Ureter (tissue), 1 donor: Measurements from ENCODE around the gene IPCEF1. TPM values are rescaled to one million over a fixed set of nuclear protein-coding genes. Genes with fewer than 3 reads are reported as not detected.

Experiments used
- DNase-seq: peaks from one replicate; pipeline ENCODE4 v3.0.0-alpha.2; 2020; ENCODE audit warnings: low spot score
- total RNA-seq: library from RNA; stranded (reverse); gene quantifications from one replicate; pipeline ENCODE4 v1.2.4, GENCODE V29; 2023
- donor health status: DM: yes; HTN: yes; CAD: no.

IPCEF1 gene, protein sequence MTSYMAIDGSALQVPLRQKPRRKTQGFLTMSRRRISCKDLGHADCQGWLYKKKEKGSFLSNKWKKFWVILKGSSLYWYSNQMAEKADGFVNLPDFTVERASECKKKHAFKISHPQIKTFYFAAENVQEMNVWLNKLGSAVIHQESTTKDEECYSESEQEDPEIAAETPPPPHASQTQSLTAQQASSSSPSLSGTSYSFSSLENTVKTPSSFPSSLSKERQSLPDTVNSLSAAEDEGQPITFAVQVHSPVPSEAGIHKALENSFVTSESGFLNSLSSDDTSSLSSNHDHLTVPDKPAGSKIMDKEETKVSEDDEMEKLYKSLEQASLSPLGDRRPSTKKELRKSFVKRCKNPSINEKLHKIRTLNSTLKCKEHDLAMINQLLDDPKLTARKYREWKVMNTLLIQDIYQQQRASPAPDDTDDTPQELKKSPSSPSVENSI
- total RNA-seq = 3.2 TPM

DNA sequence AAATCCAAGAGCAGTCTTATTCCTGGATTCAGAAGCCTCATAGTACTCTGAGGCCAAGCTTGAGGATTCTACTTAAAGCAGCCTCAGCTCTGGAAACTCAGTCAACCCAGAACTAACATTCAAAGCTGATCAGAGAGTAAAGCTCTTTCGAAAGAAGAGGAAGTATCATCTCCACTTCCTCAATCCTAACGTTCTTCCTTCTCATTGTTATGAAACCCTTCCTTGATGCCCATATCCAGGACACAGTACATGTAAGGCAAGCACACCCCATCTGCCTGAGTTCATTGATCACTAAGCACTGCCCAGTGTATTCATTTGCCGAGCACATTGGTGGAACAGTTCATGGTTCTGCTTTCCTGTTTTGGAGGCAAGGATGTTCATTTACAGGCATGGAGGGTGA, at the start of gene IPCEF1:
IPCEF1 (minus strand) TSS at position 114 of the 400 bp plus-strand sequence. CDS start 90,856 bp downstream, outside the sequence.
- no peak for DNase-seq

DNA sequence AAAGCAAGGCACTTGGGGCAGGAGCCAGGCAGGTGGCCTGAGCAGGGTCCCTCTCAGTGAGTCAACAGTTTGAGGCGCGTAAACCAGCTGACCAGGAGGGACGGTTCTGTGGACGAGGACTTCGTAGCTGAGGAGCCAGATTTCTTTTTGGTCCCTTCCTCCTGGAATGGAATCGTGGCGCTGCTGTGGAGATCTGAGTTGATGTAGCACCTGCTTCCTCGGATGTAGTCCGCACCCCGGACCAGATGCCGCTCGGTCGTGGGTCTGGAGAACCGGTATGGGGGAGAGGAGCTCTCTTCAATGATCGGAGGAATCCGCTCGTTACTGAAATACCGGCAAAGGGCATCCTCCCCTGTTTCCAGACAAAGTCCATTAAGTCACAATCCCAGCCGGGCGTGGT, 49.7 kb upstream of the IPCEF1 start:
- DNase-seq = no peak

DNA sequence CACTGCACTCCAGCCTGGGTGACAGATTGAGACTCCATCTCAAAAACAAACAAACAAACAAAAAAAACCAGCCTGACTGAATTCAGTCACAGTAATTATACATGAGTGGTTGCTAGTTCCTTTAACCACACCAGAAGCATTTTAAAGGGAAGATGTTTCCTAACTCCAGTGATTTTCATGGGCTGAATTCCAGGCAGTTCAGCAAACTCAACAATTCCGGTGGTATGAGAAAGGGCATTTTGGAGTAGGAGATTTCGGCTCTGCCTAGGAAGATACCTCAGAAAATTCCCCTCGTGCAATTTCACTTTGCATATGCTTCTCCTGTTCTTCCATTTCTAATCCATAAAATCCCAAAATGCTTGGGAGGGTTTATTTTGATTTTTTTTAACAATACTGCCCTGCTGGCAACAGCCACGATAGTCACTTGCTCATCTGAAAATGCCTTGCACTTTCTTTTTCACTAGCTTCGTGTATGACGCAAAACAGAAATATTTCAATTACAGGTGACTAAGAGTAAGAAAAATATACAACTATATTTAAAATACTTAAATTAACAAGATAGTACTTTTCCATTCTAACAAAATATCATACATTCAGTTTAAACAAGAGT, 48.3 kb upstream of the IPCEF1 start:
- no peak for DNase-seq

DNA sequence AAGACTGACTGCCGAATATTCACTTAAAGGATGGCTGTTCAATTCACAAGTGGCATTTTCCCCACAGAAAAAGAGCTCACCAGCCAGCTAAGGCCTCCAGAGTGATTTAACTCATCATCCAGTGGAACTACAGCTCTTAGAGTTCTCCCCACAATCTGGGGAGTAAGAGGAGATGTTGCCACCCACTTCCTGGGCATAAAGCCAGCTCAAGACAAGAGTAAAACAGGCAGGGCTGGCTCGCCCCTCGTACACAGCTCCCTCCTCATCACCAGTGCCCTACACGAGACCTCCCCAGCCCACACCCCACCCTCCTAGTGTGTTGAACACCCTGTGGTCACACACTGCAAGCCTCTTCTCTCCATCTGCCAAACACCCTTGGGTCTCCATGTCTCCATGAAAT, 47.2 kb upstream of the IPCEF1 start:
- no peak for DNase-seq

DNA sequence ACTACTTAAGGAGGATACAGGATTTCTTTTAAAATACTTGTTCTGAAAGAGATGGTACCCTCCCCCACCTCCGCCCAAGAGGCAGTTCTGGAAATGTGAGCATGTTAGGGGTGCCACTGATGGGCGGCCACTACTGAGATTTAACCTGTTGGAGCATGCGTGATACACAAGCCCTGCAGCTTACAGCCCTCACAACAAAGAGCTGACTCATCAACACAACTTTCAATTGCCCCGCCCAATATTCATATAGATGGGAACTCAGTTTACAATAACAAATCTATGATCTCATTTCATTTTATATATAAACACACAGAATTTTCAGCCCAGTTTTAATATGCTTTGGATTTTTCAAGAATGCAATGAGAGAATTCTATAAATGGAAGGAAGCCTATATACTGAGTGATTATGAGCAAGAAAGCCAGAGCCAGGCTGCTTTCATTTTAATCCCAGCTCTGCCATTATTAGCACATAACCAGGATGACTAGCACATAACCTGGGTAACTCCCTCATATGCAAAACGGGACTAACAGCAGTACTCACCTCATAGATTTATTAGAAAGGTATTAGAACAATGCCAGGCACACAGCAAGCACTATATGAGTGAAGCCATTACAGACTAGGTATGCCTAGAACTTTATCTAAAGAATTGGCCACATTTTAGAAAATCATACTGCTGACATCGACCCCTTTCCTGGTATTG, 45.6 kb upstream of the IPCEF1 start:
- no peak for DNase-seq

DNA sequence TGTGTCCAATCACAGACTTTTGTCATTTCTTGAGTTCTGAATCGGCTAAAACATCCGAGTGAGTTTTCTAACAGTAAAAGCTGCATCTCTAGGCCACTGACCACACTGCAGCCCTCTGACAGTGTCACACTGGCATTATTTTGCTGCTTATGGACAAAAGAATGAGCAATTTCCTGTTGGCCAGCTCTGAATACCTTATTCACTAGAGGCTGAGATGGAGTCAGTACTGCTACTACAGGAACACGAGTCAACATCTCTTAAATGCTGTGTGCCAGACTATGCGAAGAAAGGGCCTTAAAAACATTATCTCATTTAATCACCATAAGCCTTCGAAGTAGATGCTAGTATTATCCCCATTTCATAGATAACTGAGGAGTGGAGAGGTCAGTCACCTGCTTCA, 42.5 kb upstream of the IPCEF1 start:
- no peak for DNase-seq

DNA sequence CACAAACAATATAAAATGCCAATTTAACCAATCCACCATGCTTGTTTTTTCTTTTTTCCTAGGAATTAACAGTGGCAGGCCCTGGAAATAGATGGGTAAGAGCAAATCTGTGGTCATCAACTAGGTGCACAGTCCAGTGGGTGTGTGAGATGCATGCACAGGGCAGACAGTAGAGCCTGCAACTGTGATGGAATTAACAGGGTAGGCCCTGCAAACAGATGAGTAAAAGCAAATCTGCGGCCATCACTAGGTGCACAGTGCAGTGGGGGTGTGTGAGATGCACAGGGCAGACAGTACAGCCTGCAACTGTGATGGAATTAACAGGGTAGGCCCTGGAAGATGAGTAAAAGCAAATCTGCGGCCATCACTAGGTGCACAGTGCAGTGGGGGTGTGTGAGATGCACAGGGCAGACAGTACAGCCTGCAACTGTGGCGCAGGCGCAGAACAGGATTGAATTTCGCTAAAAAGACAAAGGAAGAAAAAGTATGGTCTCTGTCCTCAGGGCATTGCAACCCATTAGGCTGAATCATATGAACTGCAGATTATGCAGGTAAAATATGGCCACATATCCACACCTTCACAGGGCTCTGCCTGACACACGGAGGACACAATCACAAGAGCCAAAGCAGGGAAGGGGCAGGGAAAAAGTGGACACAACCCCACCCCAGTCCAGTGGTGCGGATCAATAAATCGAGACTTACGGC, 41.0 kb upstream of the IPCEF1 start:
- DNase-seq = no peak

DNA sequence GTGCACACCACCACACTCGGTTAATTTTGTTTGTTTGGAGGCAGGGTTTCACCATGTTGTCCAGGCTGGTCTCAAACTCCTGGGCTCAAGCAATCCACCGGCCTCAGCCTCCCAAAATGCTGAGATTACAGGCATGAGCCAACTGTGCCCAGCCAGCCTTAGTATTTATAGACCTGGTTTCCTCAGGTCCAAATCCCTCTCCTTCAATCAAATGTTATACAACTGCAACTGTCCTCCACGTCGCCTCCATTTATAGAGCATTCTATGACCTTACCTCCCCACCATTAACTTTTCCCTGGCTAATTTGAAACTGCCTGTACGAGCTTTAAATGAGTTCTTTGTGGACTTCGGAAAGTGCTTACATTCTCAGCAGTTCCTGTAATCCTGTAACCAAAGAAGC, 39.3 kb upstream of the IPCEF1 start:
- no peak for DNase-seq

DNA sequence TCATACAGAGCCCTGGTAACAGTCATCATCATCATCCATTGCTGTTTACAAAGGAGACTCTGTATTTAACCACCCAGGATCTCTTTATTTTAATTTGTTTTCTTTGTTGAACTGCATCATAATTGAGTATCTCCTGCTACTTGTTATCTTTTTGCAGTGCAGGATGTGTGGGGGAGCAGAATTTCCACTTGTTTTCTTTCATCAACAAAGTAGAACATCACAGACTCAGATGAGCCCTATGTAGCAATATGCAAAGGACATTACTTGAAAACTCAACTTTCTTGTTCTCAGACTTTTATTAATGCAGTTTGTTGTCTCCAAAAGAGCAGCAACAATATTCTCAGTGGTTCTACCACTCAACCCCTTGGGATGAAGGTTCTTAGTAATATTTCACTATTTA, 38.7 kb upstream of the IPCEF1 start:
- no peak for DNase-seq

DNA sequence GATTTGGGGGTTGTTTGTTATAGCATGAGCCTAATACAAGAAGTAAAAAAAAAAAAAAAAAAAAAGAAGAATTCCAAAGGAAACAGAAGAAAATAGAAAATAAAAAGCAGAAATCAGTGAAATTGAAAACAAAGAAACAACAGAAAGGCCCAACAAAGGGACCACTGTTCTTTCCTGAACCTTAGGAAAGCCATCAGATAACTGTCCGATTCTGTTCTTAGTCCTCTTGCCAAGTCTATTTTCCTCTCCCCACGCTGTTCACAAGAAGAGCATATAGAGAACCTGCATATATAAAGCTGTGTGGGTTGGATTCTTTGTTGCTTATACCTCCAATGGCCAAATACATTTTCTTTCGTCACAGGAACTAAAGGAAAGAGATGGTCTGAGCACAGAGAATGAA, 38.0 kb upstream of the IPCEF1 start:
- no peak for DNase-seq

DNA sequence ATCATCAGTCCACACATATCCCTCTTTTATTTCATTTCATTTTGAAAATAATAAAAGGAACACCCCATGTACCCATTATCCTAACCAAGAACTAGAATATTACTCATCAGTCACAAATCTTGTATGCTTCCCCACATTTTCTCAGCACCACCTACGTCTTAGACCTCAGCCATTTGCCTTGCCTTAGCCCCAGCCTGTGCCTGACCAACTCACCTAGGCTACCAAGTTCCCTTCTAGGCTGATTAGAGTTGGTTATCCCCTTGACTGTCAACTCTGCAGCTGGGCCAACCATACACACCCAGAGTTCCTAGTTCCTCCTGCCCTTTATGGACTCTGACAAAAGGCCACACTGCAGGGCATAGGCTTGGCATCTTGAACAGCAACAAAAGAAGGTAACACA, 33.4 kb upstream of the IPCEF1 start:
- DNase-seq = no peak

DNA sequence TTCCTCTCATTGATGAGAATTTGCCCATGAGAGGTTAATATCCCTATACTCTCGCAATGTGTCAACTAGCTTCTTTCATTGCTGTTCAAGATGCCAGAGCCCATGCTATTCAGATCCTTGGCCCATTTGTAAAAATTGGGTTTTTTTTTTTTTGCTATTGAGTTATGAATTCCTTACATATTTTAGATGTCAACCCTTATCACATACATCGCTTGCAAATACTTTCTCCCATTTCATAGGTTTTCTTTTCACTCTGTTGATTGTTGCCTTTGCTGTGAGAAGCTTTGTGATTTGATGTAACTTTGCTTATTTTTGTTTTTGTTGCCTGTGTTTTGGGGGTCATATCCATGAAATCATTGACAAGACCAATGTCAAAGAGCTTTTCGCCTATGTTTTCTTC, 32.2 kb upstream of the IPCEF1 start:
- DNase-seq = no peak

DNA sequence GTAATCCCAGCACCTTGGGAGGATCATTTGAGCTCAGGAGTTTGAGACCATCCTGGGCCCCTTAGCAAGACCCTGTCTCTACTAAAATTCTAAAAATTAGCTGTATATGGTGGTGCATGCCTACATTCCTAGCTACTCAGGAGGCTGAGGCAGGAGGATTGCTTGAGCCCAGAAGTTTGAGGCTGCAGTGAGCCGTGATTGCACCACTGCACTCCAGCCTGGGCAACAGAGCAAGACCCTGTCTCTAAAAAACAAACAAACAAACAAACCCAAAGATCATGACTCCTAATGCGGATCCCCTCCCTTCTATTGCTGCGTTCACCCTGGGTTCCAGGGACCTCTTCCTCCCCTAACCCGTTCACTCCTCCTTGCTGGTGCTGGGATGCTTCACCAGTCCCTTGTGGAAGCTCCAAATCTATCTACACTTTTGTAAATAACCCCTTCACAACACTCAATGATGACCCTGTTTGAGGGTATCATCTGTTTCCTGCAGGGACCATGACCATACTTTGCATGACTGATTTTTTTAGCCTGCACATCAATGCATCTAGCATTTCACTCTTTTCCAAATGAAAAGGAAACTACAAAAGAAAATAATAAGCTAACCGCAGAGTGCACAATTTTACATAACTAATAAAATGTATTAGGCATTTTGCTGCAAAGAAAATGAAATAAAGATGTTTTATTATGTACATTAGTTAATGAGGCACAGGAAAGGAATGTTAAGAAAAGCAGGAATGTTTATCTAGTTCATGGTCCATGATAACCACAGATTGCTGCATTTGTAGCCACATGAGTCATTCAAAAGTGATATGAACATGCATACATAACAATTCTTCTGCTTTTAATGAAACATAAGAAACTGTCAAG, 30.5 kb upstream of the IPCEF1 start:
- no peak for DNase-seq

DNA sequence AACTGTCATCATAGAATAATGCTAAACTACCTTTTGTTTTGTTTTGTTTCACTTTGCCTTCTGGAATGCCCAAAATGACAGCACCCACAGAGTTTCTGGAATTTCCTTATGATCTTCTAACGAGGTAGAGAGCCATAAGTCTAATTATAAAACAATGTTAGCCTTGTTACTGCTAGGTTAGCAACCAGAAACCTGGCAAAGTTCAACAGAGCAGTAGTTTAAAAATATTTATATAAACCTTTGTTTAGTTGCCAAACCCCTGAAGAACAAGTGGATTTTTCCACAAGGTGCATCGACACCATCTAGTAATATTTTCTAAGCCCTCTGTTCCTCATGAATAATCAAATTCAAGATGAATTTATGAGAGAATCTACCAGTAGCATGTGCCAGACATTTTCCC, 27.6 kb upstream of the IPCEF1 start:
- no peak for DNase-seq

DNA sequence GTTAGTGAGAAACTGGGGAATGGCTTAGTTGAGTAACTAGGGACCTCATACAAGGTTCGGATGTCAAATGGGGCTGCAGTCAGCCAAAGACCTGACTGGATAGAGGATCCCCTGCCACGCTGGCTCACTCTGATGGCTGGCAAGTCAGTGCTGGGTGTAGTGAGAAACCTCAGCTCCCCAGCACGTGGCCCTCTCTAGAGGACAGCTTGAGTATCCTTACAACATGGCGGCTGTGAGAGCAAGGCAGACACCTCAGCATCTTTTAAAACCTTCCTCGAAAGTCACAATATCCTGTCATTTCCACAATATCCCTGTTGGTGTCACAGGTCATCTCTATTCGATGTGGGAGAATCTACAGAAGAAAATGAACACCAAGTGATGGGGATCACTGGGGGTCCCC, 26.7 kb upstream of the IPCEF1 start:
- no peak for DNase-seq

DNA sequence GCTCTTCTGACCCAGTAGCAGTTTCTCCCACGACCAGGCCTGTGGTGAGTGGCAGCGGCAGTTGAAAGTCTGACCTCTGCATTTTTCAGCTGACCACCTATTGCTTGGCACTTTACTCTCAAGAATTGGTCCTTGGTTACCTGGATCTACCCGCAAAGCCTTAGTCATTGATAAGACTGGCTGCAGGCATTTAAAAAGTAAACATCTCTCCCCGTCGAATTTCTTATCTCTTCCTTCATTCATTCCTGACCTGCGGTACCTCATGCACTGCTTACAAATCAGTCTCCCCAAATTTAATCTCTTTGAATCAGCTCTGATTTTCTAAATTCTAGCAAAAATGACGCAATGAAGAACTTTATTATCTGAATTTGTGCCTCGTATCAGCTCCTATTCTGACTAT, 26.1 kb upstream of the IPCEF1 start:
- DNase-seq = no peak

DNA sequence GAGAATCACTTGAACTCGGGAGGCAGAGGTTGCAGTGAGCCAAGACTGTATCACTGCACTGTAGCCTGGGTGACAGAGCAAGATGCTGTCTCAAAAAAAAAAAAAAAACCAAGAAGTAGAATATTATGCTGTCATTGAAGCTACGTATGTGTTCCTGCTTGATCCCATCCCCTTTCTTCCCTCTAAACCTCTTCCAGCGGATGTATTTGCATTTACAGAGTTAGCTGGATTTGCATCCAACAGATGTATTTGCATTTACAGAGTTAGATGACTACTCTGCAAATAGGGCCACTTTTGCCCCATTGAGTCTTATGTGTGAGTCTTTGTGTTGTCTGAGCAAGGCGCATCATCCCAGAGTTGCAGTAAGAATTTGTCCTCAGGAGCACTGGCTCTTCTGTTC, 24.9 kb upstream of the IPCEF1 start:
- DNase-seq = no peak

DNA sequence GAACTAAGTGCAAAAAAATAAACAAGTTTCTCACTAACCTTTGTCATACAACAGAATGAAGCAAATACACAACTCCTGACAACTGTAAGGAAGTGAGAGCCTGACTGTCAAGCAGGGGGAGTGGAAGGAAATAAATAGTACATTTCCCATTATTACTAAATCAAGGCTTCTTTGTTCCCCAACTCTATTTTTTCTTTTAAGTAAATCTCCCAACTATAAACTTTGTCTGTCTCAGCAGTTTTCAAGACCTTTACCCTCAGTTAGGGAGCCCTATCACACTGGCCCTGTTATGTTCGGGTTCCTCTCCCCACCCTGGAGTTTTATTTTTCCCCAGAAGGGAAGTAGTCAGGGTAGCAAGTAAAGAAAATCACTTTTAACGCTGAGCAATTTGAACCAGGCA, 24.1 kb upstream of the IPCEF1 start:
- no peak for DNase-seq

DNA sequence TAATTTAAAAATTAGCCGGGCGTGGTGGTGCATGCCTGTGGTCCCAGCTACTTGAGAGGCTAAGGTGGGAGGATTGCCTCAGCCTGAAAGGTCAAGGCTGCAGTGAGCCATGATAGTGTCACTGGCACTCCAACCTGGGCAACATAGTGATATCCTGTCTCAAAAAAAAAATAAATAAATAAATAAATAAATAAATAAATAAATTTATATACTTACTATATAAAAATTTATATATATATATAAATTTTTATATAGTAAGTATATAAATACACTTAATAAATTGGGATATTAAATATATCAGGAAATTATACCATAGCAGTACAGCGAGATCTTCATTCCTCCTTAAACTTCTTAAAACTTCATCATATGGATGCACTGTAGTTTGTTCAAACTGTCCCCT, 23.0 kb upstream of the IPCEF1 start:
- no peak for DNase-seq

DNA sequence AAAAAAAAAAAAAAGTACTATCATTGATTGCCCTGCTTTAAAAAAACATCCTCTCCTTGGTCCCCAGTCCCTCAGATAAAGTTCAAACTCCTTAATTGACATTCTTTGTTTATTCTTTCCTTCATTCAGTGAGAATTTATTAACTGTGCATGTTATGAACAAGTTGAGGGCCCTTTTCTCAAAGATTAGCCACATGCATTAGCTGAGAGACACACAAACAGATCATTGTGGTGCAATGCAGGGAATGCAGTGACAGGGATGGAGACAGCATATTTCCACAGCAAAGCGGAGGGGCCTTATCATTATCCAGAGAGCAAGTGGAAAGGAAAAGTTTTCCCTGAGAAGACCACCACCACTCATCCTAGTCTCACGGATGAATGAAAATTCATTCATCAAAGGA, 21.9 kb upstream of the IPCEF1 start:
- DNase-seq = no peak

DNA sequence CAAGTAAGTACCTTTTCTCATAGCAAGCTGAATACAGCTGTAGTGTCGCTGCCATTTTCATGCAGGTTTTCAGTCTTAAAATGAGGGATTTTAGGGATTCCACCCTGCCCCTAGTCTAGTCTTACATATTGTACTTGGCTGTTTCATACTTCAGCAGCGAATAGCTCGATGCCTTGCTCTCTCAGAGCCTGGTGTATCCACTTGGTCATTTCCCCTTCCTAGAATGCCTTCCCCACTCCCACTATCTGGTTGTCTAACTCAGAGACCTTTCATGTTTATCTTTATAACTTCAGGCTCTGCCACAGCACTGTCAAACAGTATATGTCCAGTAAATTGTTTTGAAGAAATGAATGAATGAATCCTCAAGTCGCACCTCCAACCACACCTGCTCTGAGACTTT, 21.1 kb upstream of the IPCEF1 start:
- DNase-seq = no peak
